H9 (cell line): ENCODE results near the gene CEP112. TPM values are rescaled to one million over a fixed set of nuclear protein-coding genes. Genes with fewer than 3 reads are reported as not detected.

Experiments used
- DNase-seq: peaks from one replicate; pipeline ENCODE4 v3.0.0-alpha.2; 2017
- H2AFZ ChIP-seq: one replicate; pipeline ENCODE4 v1.6.1; 2013; ENCODE audit warnings: mild to moderate bottlenecking, low read length, control low read depth, moderate library complexity
- H2AK5ac ChIP-seq: 2 replicates; pipeline ENCODE4 v1.6.1; 2013; ENCODE audit warnings: low read length, control low read depth, mixed read lengths; ENCODE audit not compliant: insufficient read length
- H2BK120ac ChIP-seq: one replicate; pipeline ENCODE4 v1.6.1; 2013; ENCODE audit warnings: low read depth, mild to moderate bottlenecking, low read length, control low read depth, inconsistent platforms; ENCODE audit not compliant: poor library complexity, severe bottlenecking
- H2BK12ac ChIP-seq: 2 replicates; pipeline ENCODE4 v1.6.1; 2013; ENCODE audit warnings: low read length, control low read depth, mixed read lengths, low read depth; ENCODE audit not compliant: insufficient read length
- H2BK15ac ChIP-seq: 2 replicates; pipeline ENCODE4 v1.6.1; 2013; ENCODE audit warnings: low read depth, low read length, control low read depth
- H2BK20ac ChIP-seq: one replicate; pipeline ENCODE4 v1.6.1; 2013; ENCODE audit warnings: low read depth, mild to moderate bottlenecking, low read length, control low read depth, inconsistent platforms; ENCODE audit not compliant: poor library complexity, severe bottlenecking
- H2BK5ac ChIP-seq: 2 replicates; pipeline ENCODE4 v1.6.1; 2013; ENCODE audit warnings: low read length, control low read depth, mixed read lengths; ENCODE audit not compliant: insufficient read length
- H3K14ac ChIP-seq: 2 replicates; pipeline ENCODE4 v1.6.1; 2013; ENCODE audit warnings: low read length, control low read depth; ENCODE audit not compliant: insufficient read depth
- H3K18ac ChIP-seq: 2 replicates; pipeline ENCODE4 v1.6.1; 2013; ENCODE audit warnings: low read depth, mild to moderate bottlenecking, mixed read lengths, low read length, control low read depth; ENCODE audit not compliant: insufficient read length
- H3K23ac ChIP-seq: 2 replicates; pipeline ENCODE4 v1.6.1; 2013; ENCODE audit warnings: low read length, control low read depth, mixed read lengths, low read depth; ENCODE audit not compliant: insufficient read length
- H3K23me2 ChIP-seq: 2 replicates; pipeline ENCODE4 v1.6.1; 2013; ENCODE audit warnings: low read depth, mild to moderate bottlenecking, mixed read lengths, low read length, control low read depth; ENCODE audit not compliant: insufficient read length, poor library complexity, severe bottlenecking
- H3K27ac ChIP-seq: 2 replicates; pipeline ENCODE4 v1.5.1; 2013; ENCODE audit warnings: low read length, control low read depth, mixed read lengths, low read depth; ENCODE audit not compliant: insufficient read length
- H3K27me3 ChIP-seq: 2 replicates; pipeline ENCODE4 v1.6.1; 2013; ENCODE audit warnings: low read length, control low read depth, inconsistent platforms; ENCODE audit not compliant: insufficient read depth
- H3K4ac ChIP-seq: 2 replicates; pipeline ENCODE4 v1.6.1; 2013; ENCODE audit warnings: low read depth, mild to moderate bottlenecking, control low read depth, inconsistent platforms, low read length, moderate library complexity
- H3K4me1 ChIP-seq: 2 replicates; pipeline ENCODE4 v1.6.1; 2013; ENCODE audit warnings: low read length, control low read depth, inconsistent platforms; ENCODE audit not compliant: insufficient read depth
- H3K4me2 ChIP-seq: 2 replicates; pipeline ENCODE4 v1.6.1; 2013; ENCODE audit warnings: low read length, control low read depth, mixed read lengths; ENCODE audit not compliant: insufficient read length, insufficient read depth
- H3K56ac ChIP-seq: 2 replicates; pipeline ENCODE4 v1.6.1; 2013; ENCODE audit warnings: low read depth, mild to moderate bottlenecking, mixed read lengths, low read length, control low read depth; ENCODE audit not compliant: insufficient read length
- H3K79me1 ChIP-seq: 2 replicates; pipeline ENCODE4 v1.6.1; 2013; ENCODE audit warnings: low read depth, mild to moderate bottlenecking, moderate library complexity, low read length, control low read depth, inconsistent platforms; ENCODE audit not compliant: insufficient read depth, poor library complexity, severe bottlenecking
- H3K79me2 ChIP-seq: 2 replicates; pipeline ENCODE4 v1.6.1; 2013; ENCODE audit warnings: low read length, control low read depth, inconsistent platforms; ENCODE audit not compliant: insufficient read depth
- H3K9ac ChIP-seq: 2 replicates; pipeline ENCODE4 v1.6.1; 2013; ENCODE audit warnings: low read length, control low read depth, mixed read lengths; ENCODE audit not compliant: insufficient read length; ENCODE audit errors: extremely low read depth
- H3K9me3 ChIP-seq: one replicate; pipeline ENCODE4 v1.6.1; 2013; ENCODE audit warnings: low read depth, low read length, inconsistent platforms; ENCODE audit not compliant: control insufficient read depth
- H3T11ph ChIP-seq: one replicate; pipeline ENCODE4 v1.6.1; 2013; ENCODE audit warnings: mild to moderate bottlenecking, low read length, control low read depth, inconsistent platforms
- H4K20me1 ChIP-seq: one replicate; pipeline ENCODE4 v1.6.1; 2013; ENCODE audit not compliant: control insufficient read depth, insufficient read length, insufficient read depth
- H4K5ac ChIP-seq: 2 replicates; pipeline ENCODE4 v1.6.1; 2013; ENCODE audit warnings: low read depth, mild to moderate bottlenecking, mixed read lengths, low read length, control low read depth; ENCODE audit not compliant: insufficient read length
- H4K8ac ChIP-seq: replicated peaks from 2 replicates; pipeline ENCODE4 v1.6.1; 2013; ENCODE audit warnings: low read length, control low read depth, mixed read lengths, low read depth; ENCODE audit not compliant: insufficient read length
- H4K91ac ChIP-seq: 2 replicates; pipeline ENCODE4 v1.6.1; 2013; ENCODE audit warnings: low read depth, mild to moderate bottlenecking, moderate library complexity, mixed read lengths, low read length, control low read depth; ENCODE audit not compliant: insufficient read length
- H3K27ac Mint-ChIP-seq, 3 experiments: 2 replicates in 2 of 3; 3 replicates in 1 of 3; pipeline ENCODE4 v1.8.0; 2020 to 2021; ENCODE audit warnings: mixed read lengths in 3 of 3, mild to moderate bottlenecking in 1 of 3, moderate library complexity in 1 of 3
- H3K27me3 Mint-ChIP-seq: 2 replicates; pipeline ENCODE4 v1.8.0; 2021; ENCODE audit warnings: low read depth, mild to moderate bottlenecking, moderate library complexity, mixed read lengths
- H3K36me3 Mint-ChIP-seq, 3 experiments: 2 replicates in 2 of 3; 3 replicates in 1 of 3; pipeline ENCODE4 v1.8.0; 2020 to 2021; ENCODE audit warnings: low read depth in 3 of 3, mixed read lengths in 3 of 3; ENCODE audit not compliant: insufficient read depth in 1 of 3
- H3K4me1 Mint-ChIP-seq, 2 experiments: 2 replicates each; pipeline ENCODE4 v1.8.0; 2020; ENCODE audit warnings: mixed read lengths in 2 of 2
- H3K4me3 Mint-ChIP-seq, 2 experiments: 2 replicates in 1 of 2; 3 replicates in 1 of 2; pipeline ENCODE4 v1.8.0; 2020 to 2021; ENCODE audit warnings: mild to moderate bottlenecking in 2 of 2, mixed read lengths in 2 of 2, moderate library complexity in 1 of 2
- H3K9me3 Mint-ChIP-seq, 2 experiments: 2 replicates in 1 of 2; 3 replicates in 1 of 2; pipeline ENCODE4 v1.8.0; 2020; ENCODE audit warnings: mild to moderate bottlenecking in 2 of 2, mixed read lengths in 2 of 2, moderate library complexity in 1 of 2
- CTCF ChIP-seq: fragments of 200-600 bp; sonication (generic); conservative IDR thresholded peaks from 3 replicates; pipeline ENCODE4 v1.8.0; 2021; ENCODE audit warnings: antibody characterized with exemption, mild to moderate bottlenecking
- WGBS: extraction: QIAGEN DNeasy Blood & Tissue Kit; methylation state at CpG from one replicate; pipeline ENCODE4 v1.1.7; 2013; ENCODE audit warnings: missing lambda C conversion rate, low lambda C conversion rate, mixed read lengths; ENCODE audit not compliant: insufficient read length; ENCODE audit errors: extremely low coverage; 5-methylcytosine and 5-hydroxymethylcytosine counted together
- total RNA-seq: library from RNA; stranded (reverse); gene quantifications from 2 replicates; pipeline ENCODE4 v1.2.1, GENCODE V29; 2021

Gene CEP112
- total RNA-seq, 1 experiment from 2014 or later = 5.4 TPM

- Histone ChIP-seq H3K23me2 (no peaks in the 10 kb centered on the region), H3T11ph (no peak overlapping the region), H2AFZ (no peak overlapping the region), H3K79me1 (no peaks in the 10 kb centered on the region), H3K27ac (no peak overlapping the region), H3K23ac (no peak overlapping the region), H4K8ac (no peak overlapping the region), H3K14ac (no peak overlapping the region), H2BK12ac (no peak overlapping the region), H3K9me3 (no peaks in the 10 kb centered on the region), H2BK5ac (no peak overlapping the region), H3K4me1 (no peaks in the 10 kb centered on the region), H2BK120ac (no peak overlapping the region), H3K79me2 (no peaks in the 10 kb centered on the region), H4K5ac (no peak overlapping the region), H3K9ac (no peak overlapping the region), H2BK20ac (no peak overlapping the region), H4K91ac (no peak overlapping the region), H3K56ac (no peak overlapping the region), H3K27me3 (no peaks in the 10 kb centered on the region), H4K20me1 (no peaks in the 10 kb centered on the region), H2BK15ac (no peak overlapping the region), H3K4me2 (no peak overlapping the region), H3K4ac (no peak overlapping the region), H2AK5ac (no peak overlapping the region), H3K18ac (no peak overlapping the region)
- Mint-ChIP-seq H3K9me3 (peaks cover 4% of the 10 kb centered on the region in 2 experiments; a peak in 4 of 5 replicates), H3K36me3 (peaks cover 0 to 9% (median 2%) of the 10 kb centered on the region in 3 experiments; a peak in 4 of 7 replicates), H3K27ac (no peak overlapping the region), H3K4me3 (no peak overlapping the region), H3K4me1 (no peaks in the 10 kb centered on the region), H3K27me3 (no peaks in the 10 kb centered on the region)
- WGBS = no CpG with 5 or more reads among the region's 4 CpGs
- TF ChIP-seq CTCF = no peak
- DNase-seq = no peak
These were observed 97.2 kb downstream of the CEP112 start for GRCh38 chr17:66094727-66095126.
